AML-193 (cell line): ENCODE measurements around the gene PDSS1.

Experiments used
- DNase-seq, 2 experiments: peaks; one replicate each; lab custom pipeline; 2025; lab: John Stamatoyannopoulos, UW

The PDSS1 gene

GRCh38 chr10:26699631-26700030 is 2.1 kb downstream of the PDSS1 start:
- DNase-seq = no peak

- no peak for DNase-seq
Observed at GRCh38 chr10:26700884-26701630, 3.6 kb downstream of the PDSS1 start.

GRCh38 chr10:26703096-26703495 is 5.6 kb downstream of the PDSS1 start:
- DNase-seq = no peak

GRCh38 chr10:26703974-26704373 is 6.5 kb downstream of the PDSS1 start:
- no peak for DNase-seq

GRCh38 chr10:26706206-26706605 is 8.7 kb downstream of the PDSS1 start:
- peak; percentile 29 to 35 for DNase-seq

- DNase-seq = no peak
Observed at GRCh38 chr10:26706936-26707335, 9.4 kb downstream of the PDSS1 start.

GRCh38 chr10:26711324-26711723 is 13.8 kb downstream of the PDSS1 start:
- no peak for DNase-seq

GRCh38 chr10:26714415-26715136 is 17.1 kb downstream of the PDSS1 start:
- DNase-seq = no peak

GRCh38 chr10:26715137-26715487 is 17.6 kb downstream of the PDSS1 start:
- no peak for DNase-seq

- DNase-seq = no peak
Observed at GRCh38 chr10:26717476-26717875, 20.0 kb downstream of the PDSS1 start.

- DNase-seq = no peak
Observed at GRCh38 chr10:26721561-26721960, 24.1 kb downstream of the PDSS1 start.

- no peak for DNase-seq
Observed at GRCh38 chr10:26723016-26723415, 25.5 kb downstream of the PDSS1 start.

GRCh38 chr10:26725837-26726727 is 28.6 kb downstream of the PDSS1 start:
- peak; percentile 37 to 53 for DNase-seq

- no peak for DNase-seq
Observed at GRCh38 chr10:26727005-26727404, 29.5 kb downstream of the PDSS1 start.

GRCh38 chr10:26728957-26729356 is 31.5 kb downstream of the PDSS1 start:
- DNase-seq = no peak

- no peak for DNase-seq
Observed at GRCh38 chr10:26729395-26729794, 31.9 kb downstream of the PDSS1 start.

- no peak for DNase-seq
Observed at GRCh38 chr10:26730552-26730951, 33.1 kb downstream of the PDSS1 start.

- DNase-seq = no peak
Observed at GRCh38 chr10:26733750-26734568, 36.5 kb downstream of the PDSS1 start.

GRCh38 chr10:26735435-26735834 is 37.9 kb downstream of the PDSS1 start:
- no peak for DNase-seq

- DNase-seq = peak; percentile 45 to 48
Observed at GRCh38 chr10:26737730-26738129, 40.2 kb downstream of the PDSS1 start.

GRCh38 chr10:26738301-26738911 is 40.9 kb downstream of the PDSS1 start:
- no peak for DNase-seq
